ENCODE results near the gene SIK3.

- no peak for TF ChIP-seq CEBPB (IDR thresholded peaks at IDR 0.05)
- no peak for TF ChIP-seq YY1 (IDR thresholded peaks at IDR 0.05; ENCODE audit: low read depth)
- TF ChIP-seq EP300 (IDR thresholded peaks at IDR 0.05; ENCODE audit: borderline replicate concordance): no peak
- TF ChIP-seq ZBTB7A (IDR thresholded peaks at IDR 0.05; ENCODE audit: low read depth): no peak
- TF ChIP-seq, protein P1, sequence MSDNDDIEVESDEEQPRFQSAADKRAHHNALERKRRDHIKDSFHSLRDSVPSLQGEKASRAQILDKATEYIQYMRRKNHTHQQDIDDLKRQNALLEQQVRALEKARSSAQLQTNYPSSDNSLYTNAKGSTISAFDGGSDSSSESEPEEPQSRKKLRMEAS (IDR thresholded peaks at IDR 0.05): no peak
- no peak for TF ChIP-seq EGR1 (IDR thresholded peaks at IDR 0.05)
- no peak for TF ChIP-seq TEAD4 (IDR thresholded peaks at IDR 0.05)
- no peak for TF ChIP-seq TAF1 (IDR thresholded peaks at IDR 0.05; ENCODE audit: low read depth)
- TF ChIP-seq NFIC (IDR thresholded peaks at IDR 0.05): no peak
- TF ChIP-seq CREB1 (IDR thresholded peaks at IDR 0.05; ENCODE audit: low read depth): no peak
- no peak for TF ChIP-seq RAD21 (IDR thresholded peaks at IDR 0.05; ENCODE audit: low read depth)
- no peak for TF ChIP-seq TCF12 (IDR thresholded peaks at IDR 0.05; ENCODE audit: low read depth)
- TF ChIP-seq REST (IDR thresholded peaks at IDR 0.05; ENCODE audit: low read depth): no peak
These were observed 75.0 kb downstream of the SIK3 start for GRCh38 chr11:117023178-117023577.
